GM18909 (cell line): ENCODE results near the gene PRRC1.

ENCODE experiments used
- ATAC-seq: cut with Tn5 transposase; IDR thresholded peaks from one replicate; pipeline ENCODE4 v1.9.1; 2021; ENCODE audit warnings: mild to moderate bottlenecking; ENCODE audit not compliant: unreplicated experiment, poor library complexity

Gene PRRC1

GRCh38 chr5:127602481-127602880 is 85.0 kb downstream of the PRRC1 start:
- no peak for ATAC-seq

- no peak for ATAC-seq
Measured at GRCh38 chr5:127602896-127603844, 85.7 kb downstream of the PRRC1 start.
